ENCODE results near the gene KDSR.

DNA sequence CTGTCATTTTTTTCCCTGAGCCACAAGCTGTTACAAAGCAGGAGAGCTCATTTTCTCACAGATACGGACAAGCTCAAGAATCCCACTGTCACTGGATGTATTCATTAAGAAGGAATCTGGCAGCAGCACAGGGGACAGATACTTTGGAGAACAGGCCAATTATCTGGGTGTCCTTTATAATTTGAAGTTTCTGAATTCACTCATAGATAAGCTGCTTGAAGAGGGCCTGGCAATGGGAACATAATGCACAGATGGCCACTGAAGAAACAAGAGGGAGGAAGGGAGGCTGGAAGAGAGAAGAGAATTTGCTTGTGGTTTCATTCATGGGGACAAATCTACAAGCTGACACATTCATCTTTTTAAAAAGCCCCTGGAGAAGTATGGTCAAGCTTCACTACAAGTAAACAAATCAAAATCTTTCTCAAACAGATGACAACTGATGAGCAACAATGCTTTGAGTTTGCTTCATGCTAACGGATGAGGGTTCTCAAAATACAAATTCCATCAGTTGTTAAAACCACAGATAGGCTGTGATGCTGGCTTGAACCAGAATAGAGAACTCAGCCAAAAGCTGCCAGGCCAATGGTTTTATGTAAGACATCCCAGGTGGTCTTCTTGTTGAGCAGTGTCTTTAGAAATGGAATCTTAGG lies 59.3 kb downstream of the KDSR start:
- TF ChIP-seq EZH2 (IDR thresholded peaks at IDR 0.05; ENCODE audit: borderline replicate concordance) (no peak), EZH2phosphoT487 (IDR thresholded peaks at IDR 0.05; ENCODE audit: low read depth, severe bottlenecking, unreplicated experiment) (no peak)
- TF ChIP-seq, protein P1, sequence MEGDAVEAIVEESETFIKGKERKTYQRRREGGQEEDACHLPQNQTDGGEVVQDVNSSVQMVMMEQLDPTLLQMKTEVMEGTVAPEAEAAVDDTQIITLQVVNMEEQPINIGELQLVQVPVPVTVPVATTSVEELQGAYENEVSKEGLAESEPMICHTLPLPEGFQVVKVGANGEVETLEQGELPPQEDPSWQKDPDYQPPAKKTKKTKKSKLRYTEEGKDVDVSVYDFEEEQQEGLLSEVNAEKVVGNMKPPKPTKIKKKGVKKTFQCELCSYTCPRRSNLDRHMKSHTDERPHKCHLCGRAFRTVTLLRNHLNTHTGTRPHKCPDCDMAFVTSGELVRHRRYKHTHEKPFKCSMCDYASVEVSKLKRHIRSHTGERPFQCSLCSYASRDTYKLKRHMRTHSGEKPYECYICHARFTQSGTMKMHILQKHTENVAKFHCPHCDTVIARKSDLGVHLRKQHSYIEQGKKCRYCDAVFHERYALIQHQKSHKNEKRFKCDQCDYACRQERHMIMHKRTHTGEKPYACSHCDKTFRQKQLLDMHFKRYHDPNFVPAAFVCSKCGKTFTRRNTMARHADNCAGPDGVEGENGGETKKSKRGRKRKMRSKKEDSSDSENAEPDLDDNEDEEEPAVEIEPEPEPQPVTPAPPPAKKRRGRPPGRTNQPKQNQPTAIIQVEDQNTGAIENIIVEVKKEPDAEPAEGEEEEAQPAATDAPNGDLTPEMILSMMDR (IDR thresholded peaks at IDR 0.05; ENCODE audit: poor library complexity), result no peak
